ENCODE data around the gene PDZD7. TPM values are rescaled to one million over a fixed set of nuclear protein-coding genes. Genes with fewer than 3 reads are reported as not detected.

Gene PDZD7
- total RNA-seq, 2 experiments from 2014 or later: 1.7 to 3.1 TPM

GRCh38 chr10:100984672-100985177 is 46.2 kb downstream of the PDZD7 start:
- Histone ChIP-seq H3K27ac (ENCODE audit: low read depth in 1 of 2, low read length in 2 of 2) (no peak overlapping the region), H3K4me1 (ENCODE audit: insufficient read depth, low read length) (peaks cover 35% of the 10 kb centered on the region), H3K36me3 (ENCODE audit: insufficient read depth, low read length) (peaks cover 50% of the 10 kb centered on the region), H3K27me3 (ENCODE audit: control insufficient read depth in 1 of 2, insufficient read depth in 2 of 2, low read length in 2 of 2) (no peaks in the 10 kb centered on the region), H3K4me3 (ENCODE audit: low read length) (no peak overlapping the region), H3K9me3 (ENCODE audit: control insufficient read depth in 1 of 2, insufficient read depth in 1 of 2, low read length in 2 of 2) (no peaks in the 10 kb centered on the region)
- Mint-ChIP-seq H3K4me1 (ENCODE audit: low read depth) (peaks cover 17% of the 10 kb centered on the region), H3K27ac (no peak overlapping the region), H3K4me3 (peak overlapping the region; percentile 11), H3K9me3 (no peaks in the 10 kb centered on the region), H3K36me3 (ENCODE audit: low read depth) (peaks cover 71% of the 10 kb centered on the region), H3K27me3 (no peaks in the 10 kb centered on the region)
- TF ChIP-seq CTCF (IDR thresholded peaks at IDR 0.05): no peak
- intact Hi-C loops (cut with DNase I, micrococcal nuclease): loop anchor here in 1 of 2 experiments (5.0 kb wide), 1 partner anchor 447 kb away; the partner anchor contains the start of gene HIF1AN
- ATAC-seq (ENCODE audit: poor library complexity) (no peak), DNase-seq (no peak)
- CTCF ChIA-PET: no interaction called here
- POLR2A ChIA-PET: interaction anchor here (0.8 to 4.7 kb wide), 2 partner anchors 13 to 15 kb away, joined by 3 to 34 read pairs; partner anchors contain the start of gene LZTS2

- Histone ChIP-seq H3K4me3 (ENCODE audit: low read length) (no peak overlapping the region), H3K36me3 (ENCODE audit: insufficient read depth, low read length) (peaks cover 46% of the 10 kb centered on the region), H3K27ac (ENCODE audit: low read depth in 1 of 2, low read length in 2 of 2) (no peak overlapping the region), H3K27me3 (ENCODE audit: control insufficient read depth in 1 of 2, insufficient read depth in 2 of 2, low read length in 2 of 2) (no peaks in the 10 kb centered on the region), H3K4me1 (ENCODE audit: insufficient read depth, low read length) (peaks cover 28% of the 10 kb centered on the region), H3K9me3 (ENCODE audit: control insufficient read depth in 1 of 2, insufficient read depth in 1 of 2, low read length in 2 of 2) (no peaks in the 10 kb centered on the region)
- no peaks in the 10 kb centered on the region for H3K27me3 Mint-ChIP-seq
- H3K27ac Mint-ChIP-seq: peak overlapping the region; percentile 42
- no peak for ATAC-seq (ENCODE audit: poor library complexity)
- H3K36me3 Mint-ChIP-seq (ENCODE audit: low read depth): peaks cover 70% of the 10 kb centered on the region
- intact Hi-C loops (cut with DNase I, micrococcal nuclease): no loop called here
- CTCF ChIA-PET: no interaction called here
- DNase-seq: peak in 1 of 14 experiments; percentile 30
- H3K4me1 Mint-ChIP-seq (ENCODE audit: low read depth): peaks cover 17% of the 10 kb centered on the region
- H3K9me3 Mint-ChIP-seq: no peaks in the 10 kb centered on the region
- peak overlapping the region; percentile 20 for H3K4me3 Mint-ChIP-seq
- TF ChIP-seq CTCF (IDR thresholded peaks at IDR 0.05): no peak
- POLR2A ChIA-PET: no interaction called here
These were observed 46.9 kb downstream of the PDZD7 start for GRCh38 chr10:100983868-100984671.

DNA sequence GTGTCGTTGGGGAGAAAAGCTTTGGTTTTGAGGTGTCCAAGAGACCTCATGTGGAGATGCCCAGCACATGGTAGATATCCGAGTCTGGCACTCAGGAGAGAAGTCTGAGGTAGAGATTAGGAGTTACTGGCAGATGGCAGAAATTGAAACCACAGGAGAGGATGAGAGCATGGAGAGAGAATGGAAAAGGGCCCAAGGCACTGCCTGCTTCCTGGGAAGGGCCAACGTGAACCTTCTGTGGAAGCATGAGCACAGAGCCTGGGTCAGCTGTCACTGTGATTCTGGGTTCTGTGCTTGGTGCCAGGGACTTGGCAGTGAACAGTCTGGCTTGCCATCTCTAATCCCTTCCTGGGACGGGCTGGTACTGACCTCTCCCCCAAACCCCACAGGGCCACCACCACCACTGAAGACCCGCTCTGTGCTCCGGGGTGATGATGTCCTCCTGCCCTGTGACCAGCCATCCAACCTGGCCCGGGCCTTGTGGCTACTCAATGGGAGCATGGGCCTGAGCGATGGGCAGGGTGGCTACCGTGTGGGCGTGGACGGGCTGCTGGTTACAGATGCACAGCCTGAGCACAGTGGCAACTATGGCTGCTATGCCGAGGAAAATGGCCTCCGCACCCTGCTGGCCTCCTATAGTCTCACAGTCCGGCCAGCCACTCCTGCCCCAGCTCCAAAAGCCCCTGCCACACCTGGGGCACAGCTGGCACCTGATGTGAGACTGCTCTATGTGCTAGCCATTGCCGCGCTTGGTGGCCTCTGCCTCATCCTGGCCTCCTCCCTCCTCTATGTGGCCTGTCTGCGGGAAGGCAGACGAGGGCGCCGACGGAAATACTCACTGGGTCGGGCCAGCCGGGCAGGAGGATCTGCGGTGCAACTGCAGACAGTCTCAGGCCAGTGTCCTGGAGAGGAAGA is 47.8 kb downstream of the PDZD7 start:
- Histone ChIP-seq H3K27ac (ENCODE audit: low read depth in 1 of 2, low read length in 2 of 2) (no peak overlapping the region), H3K4me3 (ENCODE audit: low read length) (no peak overlapping the region), H3K4me1 (ENCODE audit: insufficient read depth, low read length) (peaks cover 19% of the 10 kb centered on the region), H3K9me3 (ENCODE audit: control insufficient read depth in 1 of 2, insufficient read depth in 1 of 2, low read length in 2 of 2) (no peaks in the 10 kb centered on the region), H3K36me3 (ENCODE audit: insufficient read depth, low read length) (peaks cover 42% of the 10 kb centered on the region), H3K27me3 (ENCODE audit: control insufficient read depth in 1 of 2, insufficient read depth in 2 of 2, low read length in 2 of 2) (no peaks in the 10 kb centered on the region)
- no peaks in the 10 kb centered on the region for H3K27me3 Mint-ChIP-seq
- no peak for TF ChIP-seq CTCF (IDR thresholded peaks at IDR 0.05)
- intact Hi-C loops (cut with DNase I, micrococcal nuclease): no loop called here
- DNase-seq (peak in 2 of 14 experiments; percentile 13 to 30), ATAC-seq (ENCODE audit: poor library complexity) (no peak)
- H3K4me1 Mint-ChIP-seq (ENCODE audit: low read depth): peaks cover 17% of the 10 kb centered on the region
- CTCF ChIA-PET: no interaction called here
- H3K27ac Mint-ChIP-seq: no peak overlapping the region
- peaks cover 72% of the 10 kb centered on the region for H3K36me3 Mint-ChIP-seq (ENCODE audit: low read depth)
- POLR2A ChIA-PET: interaction anchor here (0.7 kb wide), 1 partner anchor 29 kb away, joined by 3 read pairs; no protein-coding TSS in a partner anchor
- H3K4me3 Mint-ChIP-seq: peak overlapping the region; percentile 63
- no peaks in the 10 kb centered on the region for H3K9me3 Mint-ChIP-seq

Measured in CD4-positive, alpha-beta T cell (primary cell).